HG03457 (cell line): ENCODE results near the gene BGLAP.
A peak's percentile ranks its signal among the peaks of the same experiment; 100 is the strongest.

ENCODE experiments used
- ATAC-seq: cut with Tn5 transposase; IDR thresholded peaks from one replicate; pipeline ENCODE4 v1.9.1; 2021; ENCODE audit warnings: moderate number of reproducible peaks; ENCODE audit not compliant: unreplicated experiment

Gene BGLAP

GRCh38 chr1:156226116-156226538 lies 15.9 kb upstream of the BGLAP start:
- peak; percentile 35 for ATAC-seq

GRCh38 chr1:156226782-156227181 lies 15.2 kb upstream of the BGLAP start:
- no peak for ATAC-seq

- no peak for ATAC-seq
Observed at GRCh38 chr1:156228501-156228900, 13.5 kb upstream of the BGLAP start.

- ATAC-seq, result no peak
Observed at GRCh38 chr1:156229809-156230472, 12.0 kb upstream of the BGLAP start.

- ATAC-seq, result no peak
Observed at GRCh38 chr1:156230473-156230837, 11.5 kb upstream of the BGLAP start.

- no peak for ATAC-seq
Observed at GRCh38 chr1:156232201-156232894, 9.6 kb upstream of the BGLAP start.

GRCh38 chr1:156233426-156234127 lies 8.4 kb upstream of the BGLAP start:
- ATAC-seq, result no peak

- ATAC-seq, result no peak
Observed at GRCh38 chr1:156236164-156236563, 5.8 kb upstream of the BGLAP start.

- ATAC-seq, result no peak
Observed at GRCh38 chr1:156238248-156238647, 3.7 kb upstream of the BGLAP start.

GRCh38 chr1:156241311-156241811 lies 623 bp upstream of the BGLAP start:
- no peak for ATAC-seq

GRCh38 chr1:156242738-156243137 lies 754 bp downstream of the BGLAP start:
- no peak for ATAC-seq

- no peak for ATAC-seq
Observed at GRCh38 chr1:156244126-156244525, 2.1 kb downstream of the BGLAP start.

- ATAC-seq, result no peak
Observed at GRCh38 chr1:156244712-156245111, 2.7 kb downstream of the BGLAP start.

- no peak for ATAC-seq
Observed at GRCh38 chr1:156245451-156246232, 3.7 kb downstream of the BGLAP start.

GRCh38 chr1:156246241-156246780 lies 4.3 kb downstream of the BGLAP start:
- ATAC-seq, result no peak

- ATAC-seq, result no peak
Observed at GRCh38 chr1:156246781-156247459, 4.9 kb downstream of the BGLAP start.

GRCh38 chr1:156247460-156248322 lies 5.7 kb downstream of the BGLAP start, which contains the start of gene PAQR6:
PAQR6 (minus strand) TSS chr1:156248056; CDS start chr1:156246731, 1,325 bp downstream.
- no peak for ATAC-seq

- no peak for ATAC-seq
Observed at GRCh38 chr1:156248323-156248683, 6.3 kb downstream of the BGLAP start.

GRCh38 chr1:156249593-156249992 lies 7.6 kb downstream of the BGLAP start:
- no peak for ATAC-seq
